Measurements from ENCODE around the gene DNAJC15.
"Not testable (repeated sequence)": the region's sequence is repeated elsewhere in the genome, so short reads cannot be mapped to it uniquely, and the experiment has no call there.

Gene DNAJC15

GRCh38 chr13:42986176-42986574, 37.2 kb upstream of the DNAJC15 start:
- peak overlapping the region; percentile 13 for H3K4ac ChIP-seq (ENCODE audit: low read depth, low read length)
- peak overlapping the region; percentile 38 for H3K14ac ChIP-seq (ENCODE audit: low read length)
- peak overlapping the region; percentile 9 for H2AK5ac ChIP-seq (ENCODE audit: low read length)
- no peak for DNase-seq
- WGBS (ENCODE audit: extremely low coverage, insufficient coverage, insufficient read length), result no CpG with 5 or more reads among the region's 7 CpGs
- peak overlapping the region; percentile 74 for H2BK120ac ChIP-seq (ENCODE audit: insufficient read depth, low read length, poor library complexity)
- no peaks in the 10 kb centered on the region for H3K27me3 ChIP-seq (ENCODE audit: insufficient read depth, low read length)
- H2BK12ac ChIP-seq (ENCODE audit: low read length), result peak overlapping the region; percentile 47
- peak overlapping the region; percentile 44 for H2BK5ac ChIP-seq (ENCODE audit: low read depth, low read length, poor library complexity)
- peak overlapping the region; percentile 58 for H4K8ac ChIP-seq (ENCODE audit: low read depth, low read length)
- no peak overlapping the region for H3K4me3 ChIP-seq (ENCODE audit: low read depth, low read length)
- peaks cover 6 to 16% of the 10 kb centered on the region in 2 experiments for H3K4me1 ChIP-seq (ENCODE audit: control insufficient read depth in 1 of 2, insufficient read depth in 2 of 2, low read length in 2 of 2)
- H2AFZ ChIP-seq (ENCODE audit: insufficient read depth, low read length, poor library complexity), result no peak overlapping the region
- no peaks in the 10 kb centered on the region for H3K36me3 ChIP-seq (ENCODE audit: control insufficient read depth in 1 of 2, insufficient read depth in 2 of 2, low read length in 2 of 2)
- no peak overlapping the region for H3K23ac ChIP-seq (ENCODE audit: low read length)
- H3K4me2 ChIP-seq (ENCODE audit: low read length), result no peak overlapping the region
- no peaks in the 10 kb centered on the region for H3K9me3 ChIP-seq (ENCODE audit: insufficient read depth, low read depth, low read length)
- H4K12ac ChIP-seq (ENCODE audit: low read depth, low read length), result no peak overlapping the region
- no peak overlapping the region for H3K9ac ChIP-seq (ENCODE audit: low read length)
- peak overlapping the region; percentile 40 for H4K91ac ChIP-seq (ENCODE audit: low read depth, low read length)
- H3K27ac ChIP-seq (ENCODE audit: low read depth, low read length), result peak overlapping the region; percentile 0
- H3K18ac ChIP-seq (ENCODE audit: low read length), result peak overlapping the region; percentile 82
- H3K79me2 ChIP-seq (ENCODE audit: control insufficient read depth, insufficient read depth, low read length, poor library complexity), result peaks cover 2% of the 10 kb centered on the region
- H3K79me1 ChIP-seq (ENCODE audit: low read length), result peaks cover 25% of the 10 kb centered on the region

GRCh38 chr13:42990291-42991232, 32.8 kb upstream of the DNAJC15 start:
- H4K12ac ChIP-seq (ENCODE audit: low read depth, low read length), result no peak overlapping the region
- H3K4ac ChIP-seq (ENCODE audit: low read depth, low read length), result no peak overlapping the region
- peak overlapping the region; percentile 3 for H3K27ac ChIP-seq (ENCODE audit: low read depth, low read length)
- peak overlapping the region; percentile 42 for H3K18ac ChIP-seq (ENCODE audit: low read length)
- no peaks in the 10 kb centered on the region for H3K9me3 ChIP-seq (ENCODE audit: insufficient read depth, low read depth, low read length)
- H3K9ac ChIP-seq (ENCODE audit: low read length), result no peak overlapping the region
- peak overlapping the region; percentile 21 for H2BK120ac ChIP-seq (ENCODE audit: insufficient read depth, low read length, poor library complexity)
- peak overlapping the region; percentile 97 for H2BK5ac ChIP-seq (ENCODE audit: low read depth, low read length, poor library complexity)
- peaks cover 14 to 16% of the 10 kb centered on the region in 2 experiments for H3K4me1 ChIP-seq (ENCODE audit: control insufficient read depth in 1 of 2, insufficient read depth in 2 of 2, low read length in 2 of 2)
- peak overlapping the region; percentile 99 for H4K91ac ChIP-seq (ENCODE audit: low read depth, low read length)
- no peak overlapping the region for H3K4me3 ChIP-seq (ENCODE audit: low read depth, low read length)
- DNase-seq, result peak in 1 of 2 donors; percentile 43
- H3K36me3 ChIP-seq (ENCODE audit: control insufficient read depth in 1 of 2, insufficient read depth in 2 of 2, low read length in 2 of 2), result no peaks in the 10 kb centered on the region
- H2AFZ ChIP-seq (ENCODE audit: insufficient read depth, low read length, poor library complexity), result no peak overlapping the region
- no peaks in the 10 kb centered on the region for H3K27me3 ChIP-seq (ENCODE audit: insufficient read depth, low read length)
- H3K14ac ChIP-seq (ENCODE audit: low read length), result peak overlapping the region; percentile 21
- peaks cover 29% of the 10 kb centered on the region for H3K79me1 ChIP-seq (ENCODE audit: low read length)
- no CpG with 5 or more reads among the region's 10 CpGs for WGBS (ENCODE audit: extremely low coverage, insufficient coverage, insufficient read length)
- peak overlapping the region; percentile 44 for H2AK5ac ChIP-seq (ENCODE audit: low read length)
- peak overlapping the region; percentile 30 for H4K8ac ChIP-seq (ENCODE audit: low read depth, low read length)
- H3K79me2 ChIP-seq (ENCODE audit: control insufficient read depth, insufficient read depth, low read length, poor library complexity), result peaks cover 5% of the 10 kb centered on the region
- H3K23ac ChIP-seq (ENCODE audit: low read length), result no peak overlapping the region
- peak overlapping the region; percentile 42 for H3K4me2 ChIP-seq (ENCODE audit: low read length)
- peak overlapping the region; percentile 99 for H2BK12ac ChIP-seq (ENCODE audit: low read length)

GRCh38 chr13:42991233-42991897, 32.0 kb upstream of the DNAJC15 start:
- Histone ChIP-seq H2BK5ac (ENCODE audit: low read depth, low read length, poor library complexity) (peak overlapping the region; percentile 97), H3K18ac (ENCODE audit: low read length) (peak overlapping the region; percentile 42), H2BK12ac (ENCODE audit: low read length) (peak overlapping the region; percentile 99), H3K27ac (ENCODE audit: low read depth, low read length) (peak overlapping the region; percentile 93), H4K8ac (ENCODE audit: low read depth, low read length) (peak overlapping the region; percentile 90), H3K4me1 (ENCODE audit: control insufficient read depth in 1 of 2, insufficient read depth in 2 of 2, low read length in 2 of 2) (peaks cover 9 to 11% of the 10 kb centered on the region in 2 experiments), H2AK5ac (ENCODE audit: low read length) (peak overlapping the region; percentile 57), H2BK120ac (ENCODE audit: insufficient read depth, low read length, poor library complexity) (peak overlapping the region; percentile 98), H3K4ac (ENCODE audit: low read depth, low read length) (peak overlapping the region; percentile 94), H2AFZ (ENCODE audit: insufficient read depth, low read length, poor library complexity) (peak overlapping the region; percentile 92), H3K4me2 (ENCODE audit: low read length) (peak overlapping the region; percentile 58), H3K79me1 (ENCODE audit: low read length) (peaks cover 22% of the 10 kb centered on the region), H3K14ac (ENCODE audit: low read length) (peak overlapping the region; percentile 91), H4K91ac (ENCODE audit: low read depth, low read length) (peak overlapping the region; percentile 99)
- H3K9ac ChIP-seq (ENCODE audit: low read length); H3K23ac ChIP-seq (ENCODE audit: low read length); H3K4me3 ChIP-seq (ENCODE audit: low read depth, low read length); H3K36me3 ChIP-seq (ENCODE audit: control insufficient read depth in 1 of 2, insufficient read depth in 2 of 2, low read length in 2 of 2); H3K27me3 ChIP-seq (ENCODE audit: insufficient read depth, low read length); H3K9me3 ChIP-seq (ENCODE audit: insufficient read depth, low read depth, low read length); H4K12ac ChIP-seq (ENCODE audit: low read depth, low read length); H3K79me2 ChIP-seq (ENCODE audit: control insufficient read depth, insufficient read depth, low read length, poor library complexity): not testable (repeated sequence)
- no CpG with 5 or more reads among the region's 15 CpGs for WGBS (ENCODE audit: extremely low coverage, insufficient coverage, insufficient read length)
- peak; percentile 49 to 82 for DNase-seq

- Histone ChIP-seq H4K91ac (ENCODE audit: low read depth, low read length) (peak within 1 kb of the TSS; percentile 99), H3K4ac (ENCODE audit: low read depth, low read length) (peak within 1 kb of the TSS; percentile 94), H4K8ac (ENCODE audit: low read depth, low read length) (peak within 1 kb of the TSS; percentile 90), H3K79me2 (ENCODE audit: control insufficient read depth, insufficient read depth, low read length, poor library complexity) (peaks cover 3% of the 10 kb centered on the region), H3K27ac (ENCODE audit: low read depth, low read length) (peak within 1 kb of the TSS; percentile 93), H2AFZ (ENCODE audit: insufficient read depth, low read length, poor library complexity) (peak within 1 kb of the TSS; percentile 92), H2BK120ac (ENCODE audit: insufficient read depth, low read length, poor library complexity) (peak within 1 kb of the TSS; percentile 98), H3K14ac (ENCODE audit: low read length) (peak within 1 kb of the TSS; percentile 91), H3K9ac (ENCODE audit: low read length) (peak within 1 kb of the TSS; percentile 50), H2BK12ac (ENCODE audit: low read length) (peak within 1 kb of the TSS; percentile 99), H3K4me3 (ENCODE audit: low read depth, low read length) (peak within 1 kb of the TSS; percentile 58), H2BK5ac (ENCODE audit: low read depth, low read length, poor library complexity) (peak within 1 kb of the TSS; percentile 97), H2AK5ac (ENCODE audit: low read length) (peak within 1 kb of the TSS; percentile 57), H3K4me2 (ENCODE audit: low read length) (peak within 1 kb of the TSS; percentile 58), H3K27me3 (ENCODE audit: insufficient read depth, low read length) (no peaks in the 10 kb centered on the region), H3K36me3 (ENCODE audit: control insufficient read depth in 1 of 2, insufficient read depth in 2 of 2, low read length in 2 of 2) (no peaks in the 10 kb centered on the region), H3K79me1 (ENCODE audit: low read length) (peaks cover 22% of the 10 kb centered on the region), H4K12ac (ENCODE audit: low read depth, low read length) (peak within 1 kb of the TSS; percentile 87), H3K23ac (ENCODE audit: low read length) (no peak within 1 kb of the TSS), H3K9me3 (ENCODE audit: insufficient read depth, low read depth, low read length) (no peaks in the 10 kb centered on the region), H3K4me1 (ENCODE audit: control insufficient read depth in 1 of 2, insufficient read depth in 2 of 2, low read length in 2 of 2) (peaks cover 9 to 11% of the 10 kb centered on the region in 2 experiments), H3K18ac (ENCODE audit: low read length) (peak within 1 kb of the TSS; percentile 69)
- no CpG with 5 or more reads among the region's 45 CpGs for WGBS (ENCODE audit: extremely low coverage, insufficient coverage, insufficient read length)
- peak; percentile 79 to 87 for DNase-seq
Observed at GRCh38 chr13:42991898-42992763, 31.3 kb upstream of the DNAJC15 start, which contains the start of gene EPSTI1. EPSTI1 (minus strand) TSS chr13:42992241; CDS start chr13:42992165, 76 bp downstream.

All from trophoblast cell (in vitro differentiated cells and primary cell).